Endometrial microvascular endothelial cells (primary cell): Measurements from ENCODE around the gene VASH1. TPM values are rescaled to one million over a fixed set of nuclear protein-coding genes. Genes with fewer than 3 reads are reported as not detected.

Experiments
- in situ Hi-C: cut with HindIII; loops from 2 replicates; pipeline ENCODE4 v1.10.0; 2017; ENCODE audit warnings: low sequenced_read_pairs, low pct_unique_long_range_greater_than_20kb; ENCODE audit errors: inconsistent ontology term
- total RNA-seq: library from RNA; depleted of rRNA; stranded (reverse); fragments of >200 nt; gene quantifications from one replicate; pipeline ENCODE4 v1.2.3, GENCODE V29; 2015; ENCODE audit errors: inconsistent ontology term

VASH1 gene
- total RNA-seq, 1 donor from 2014 or later: 8.9 TPM

DNA sequence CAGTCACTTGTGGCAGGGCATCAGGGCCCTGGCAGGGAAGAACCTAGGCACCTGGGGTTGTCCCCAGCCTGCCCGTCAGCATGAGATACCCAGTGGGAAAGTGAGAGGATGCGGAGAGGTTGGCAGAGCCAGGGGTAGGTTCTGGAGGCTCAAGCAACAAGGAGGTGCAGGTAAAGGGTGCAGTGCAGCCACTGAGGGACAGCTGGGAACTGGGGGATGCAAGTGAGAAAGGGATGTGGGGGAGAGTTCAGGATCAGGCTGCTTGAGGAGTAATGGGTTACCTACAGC, 18.7 kb downstream of the VASH1 start:
- in situ Hi-C loops: no loop called here

DNA sequence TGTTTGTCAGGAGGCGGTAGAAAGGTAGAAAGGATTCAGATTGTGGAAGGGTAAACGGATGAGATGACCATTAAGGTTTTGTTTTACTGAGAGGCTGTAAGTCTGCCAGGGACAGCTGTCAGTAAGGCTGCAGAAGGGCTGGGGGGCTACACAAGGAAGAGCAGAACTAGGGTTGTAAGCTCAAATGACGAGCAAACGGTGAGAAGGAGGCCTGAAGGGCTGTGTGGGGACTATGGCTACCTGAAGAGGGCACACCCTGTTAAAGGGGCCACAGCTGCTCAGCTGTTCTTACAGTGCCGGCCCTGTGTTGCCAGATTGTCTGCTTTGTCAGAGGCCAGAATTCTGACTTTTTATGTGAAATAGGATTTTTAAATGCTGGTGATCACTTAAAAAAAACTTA, 19.1 kb downstream of the VASH1 start:
- in situ Hi-C loops: no loop called here

DNA sequence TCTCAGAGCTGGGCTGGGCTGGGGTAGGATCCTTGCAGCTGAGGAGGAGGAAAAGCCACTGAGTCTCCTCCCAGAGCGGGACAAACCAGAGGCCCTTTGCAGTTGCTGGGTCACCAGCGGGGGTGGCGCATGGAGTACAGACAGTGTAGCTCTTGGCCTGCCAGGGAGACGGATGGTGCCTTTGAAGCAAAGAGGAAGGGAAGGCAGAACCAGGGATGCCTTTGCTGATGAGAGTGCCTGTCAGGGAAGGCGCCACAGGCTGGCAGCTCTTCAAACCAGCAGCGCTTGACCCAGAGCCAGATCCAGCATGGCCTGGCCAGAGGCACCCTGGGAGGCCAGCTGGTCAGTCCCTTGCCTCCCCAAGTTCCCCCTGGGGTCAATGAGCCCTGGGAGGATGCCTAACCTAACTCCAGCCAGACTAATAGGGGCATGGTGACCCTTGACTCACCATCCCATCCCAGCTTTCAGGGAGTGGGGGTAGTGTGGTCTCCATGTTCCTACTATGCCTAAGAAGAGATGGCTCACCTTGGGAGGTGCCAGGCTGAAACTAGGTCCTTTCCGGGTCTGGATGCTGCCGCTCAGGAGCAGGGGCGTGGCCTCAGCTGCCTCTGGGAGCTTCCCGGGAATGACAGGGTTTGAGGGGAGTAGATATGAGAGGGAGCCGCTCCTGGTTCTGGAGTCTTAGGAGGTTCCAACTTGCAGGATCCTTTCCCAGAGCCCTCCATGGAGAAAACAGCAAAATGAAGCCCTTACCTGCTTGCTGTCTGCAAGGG, 19.8 kb downstream of the VASH1 start:
- in situ Hi-C loops: no loop called here

DNA sequence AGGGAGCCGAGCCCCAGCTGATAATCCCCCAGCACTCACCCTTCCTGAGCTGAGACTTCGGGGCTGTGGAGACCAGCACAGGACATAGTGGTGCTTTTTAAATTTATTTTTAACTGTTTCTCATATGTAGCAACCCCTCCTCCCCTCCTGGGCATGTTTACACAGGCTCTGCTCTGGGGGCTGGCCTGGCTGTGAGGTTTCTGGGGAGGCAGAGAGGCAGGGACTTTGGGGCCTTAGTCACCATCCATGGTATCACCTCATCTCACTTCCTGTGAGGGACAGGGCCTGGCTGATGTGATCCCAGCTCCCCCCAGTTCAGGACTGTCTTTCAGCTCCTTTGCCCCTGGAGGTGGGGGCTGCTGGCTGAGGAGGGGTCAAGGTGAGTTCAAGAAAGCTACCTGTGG, 20.4 kb downstream of the VASH1 start:
- in situ Hi-C loops: no loop called here

DNA sequence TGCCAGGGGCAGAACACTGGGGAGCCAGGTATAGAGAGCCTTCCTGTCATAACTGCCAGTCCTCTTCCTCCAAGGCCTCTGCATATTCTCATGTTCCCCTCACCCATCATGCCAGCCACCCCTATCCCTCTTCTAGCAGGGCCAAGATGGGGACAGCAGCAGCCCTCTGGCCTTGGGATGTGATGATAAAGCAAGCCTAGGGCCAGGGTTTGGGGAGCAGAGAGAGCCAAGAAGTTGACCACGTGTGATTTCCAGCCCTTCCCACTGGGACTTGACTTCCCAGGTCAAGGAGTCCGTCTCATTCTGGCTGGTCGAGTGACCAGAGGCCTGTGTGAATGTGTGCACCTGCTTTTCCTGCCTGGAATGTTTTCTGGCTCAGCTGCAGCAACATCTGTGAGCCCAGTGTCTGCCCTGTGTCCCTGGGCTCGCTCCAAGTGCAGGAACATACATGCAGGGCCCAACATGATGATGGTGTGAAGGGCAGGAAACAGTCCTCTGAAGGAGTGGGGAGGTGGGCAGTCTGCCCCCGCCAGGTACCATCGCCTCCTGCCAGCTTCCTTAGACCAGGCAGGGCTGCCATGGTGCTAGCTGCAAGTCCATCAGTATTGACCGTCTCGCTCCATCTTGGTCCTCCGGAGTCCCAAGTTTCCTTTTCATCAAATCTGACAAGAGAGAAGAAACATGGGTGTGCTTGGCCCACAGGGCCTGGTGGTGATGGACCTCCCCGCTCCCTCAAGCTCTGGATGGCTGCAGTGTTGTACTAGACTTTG, 21.0 kb downstream of the VASH1 start:
- in situ Hi-C loops: no loop called here

DNA sequence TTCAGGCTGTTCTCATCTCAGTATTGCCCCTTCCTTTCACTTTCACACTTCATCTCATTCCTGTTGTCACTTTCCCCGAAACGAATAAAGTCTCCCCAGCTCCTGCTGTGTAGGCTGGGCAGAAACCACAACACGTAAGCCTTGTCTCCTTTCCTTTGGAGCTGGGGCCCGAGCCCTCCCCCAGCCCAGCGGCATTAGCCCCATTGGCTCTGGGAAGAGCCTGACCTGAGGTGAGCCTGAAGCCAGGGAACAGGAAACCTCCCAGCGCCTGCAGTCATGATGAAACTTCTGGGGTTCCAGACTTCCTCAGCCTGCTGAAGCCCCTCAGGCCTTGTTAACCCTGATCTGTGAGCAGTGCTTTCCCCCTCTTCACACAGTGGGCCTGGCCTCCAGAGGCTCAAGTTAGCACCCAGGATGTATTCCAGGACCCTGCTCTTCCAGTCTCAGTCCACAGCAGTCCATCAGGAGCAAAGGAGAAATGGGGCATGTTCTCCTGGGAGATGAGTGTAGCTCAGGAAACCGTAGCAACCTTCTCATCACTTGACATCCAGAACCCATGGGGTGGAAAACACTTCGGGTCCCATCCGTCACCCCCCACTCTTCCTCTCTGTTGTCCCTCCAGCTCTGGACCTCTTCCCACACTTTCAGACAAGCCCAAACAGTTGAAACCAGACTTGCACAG, 21.8 kb downstream of the VASH1 start:
- in situ Hi-C loops: no loop called here

DNA sequence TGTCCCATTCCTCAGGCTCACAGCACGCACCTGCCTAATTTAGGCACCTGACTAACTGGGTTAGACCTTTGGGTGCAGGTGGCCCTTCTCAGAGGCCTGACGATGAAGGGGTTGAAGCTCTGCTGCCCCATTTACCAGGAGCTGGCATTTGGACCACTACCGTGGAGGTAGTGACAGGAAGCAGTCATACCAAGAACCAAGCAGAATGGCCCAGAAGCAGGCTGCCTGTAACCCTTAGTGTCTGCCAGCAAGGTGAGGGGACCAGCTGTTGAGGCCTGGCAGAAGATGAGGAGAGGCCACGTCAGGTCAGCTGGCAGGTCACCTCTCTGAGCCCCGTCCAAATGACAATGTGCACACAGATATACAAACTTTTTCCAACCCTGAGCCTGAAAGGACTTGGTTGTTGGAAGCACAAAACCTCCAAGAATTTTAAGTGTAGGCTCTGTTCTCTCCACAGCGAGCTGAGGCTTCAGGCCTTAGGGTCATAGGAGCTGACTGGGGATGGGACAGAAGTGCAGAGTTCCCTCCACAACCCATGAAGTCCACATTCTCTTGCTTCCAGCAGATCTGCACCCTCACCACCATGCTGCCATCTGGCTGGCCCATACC, 23.1 kb downstream of the VASH1 start:
- in situ Hi-C loops: no loop called here

DNA sequence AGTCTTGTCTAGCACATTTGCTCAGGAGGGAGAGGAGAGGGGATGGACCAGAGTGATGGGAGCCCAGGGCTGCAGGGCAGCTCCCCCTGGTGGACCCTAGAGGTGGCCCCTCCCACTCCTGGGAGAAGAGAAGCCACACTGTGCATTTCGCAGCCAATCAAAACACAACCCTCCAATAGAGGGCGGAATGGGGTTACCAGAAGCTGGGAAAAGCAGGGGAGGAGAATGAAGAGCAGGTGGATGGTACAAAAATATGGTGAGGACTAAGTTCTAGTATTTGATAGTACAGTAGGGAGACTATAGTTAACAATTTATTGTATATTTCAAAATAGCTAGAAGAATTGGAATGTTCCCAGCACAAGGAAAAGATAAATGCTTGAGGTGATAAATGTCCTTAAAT, 23.6 kb downstream of the VASH1 start:
- in situ Hi-C loops: no loop called here

DNA sequence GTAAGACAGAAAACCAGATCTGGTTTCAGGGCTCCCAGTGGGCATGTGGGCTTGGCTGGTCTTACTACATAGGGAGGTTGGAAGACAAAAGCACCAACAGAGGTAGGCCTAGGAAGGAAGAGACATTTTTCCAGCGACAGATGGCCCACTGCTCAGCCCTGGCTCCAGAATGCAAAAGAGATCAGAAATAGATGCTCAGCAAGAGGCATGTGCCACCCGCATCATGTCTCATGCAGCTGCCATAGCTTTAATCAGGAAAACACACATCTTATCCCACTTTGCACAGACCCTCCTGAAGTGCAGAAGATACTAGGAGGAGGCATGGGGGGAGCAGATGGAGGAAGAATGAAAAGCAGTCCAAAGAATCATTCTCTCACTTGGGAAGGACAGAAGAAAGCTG, 25.3 kb downstream of the VASH1 start:
- in situ Hi-C loops: no loop called here

DNA sequence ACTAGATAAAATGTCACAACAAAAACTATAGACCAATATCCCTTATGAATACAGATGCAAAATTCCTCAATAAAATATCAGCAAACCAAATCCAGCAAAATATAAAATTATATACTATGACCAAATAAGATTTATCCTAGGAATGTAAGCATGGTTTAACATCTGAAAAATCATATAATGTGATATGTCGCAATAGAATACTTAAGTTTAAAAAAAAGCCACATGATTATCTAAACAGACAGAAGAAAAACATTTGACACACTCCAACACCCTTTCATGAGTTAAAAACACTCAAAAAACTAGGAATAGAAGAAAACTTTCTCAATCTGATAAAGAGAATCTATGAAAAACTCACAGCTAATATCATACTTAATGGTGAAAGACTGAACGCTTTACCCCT, 31.2 kb downstream of the VASH1 start:
- in situ Hi-C loops: no loop called here

DNA sequence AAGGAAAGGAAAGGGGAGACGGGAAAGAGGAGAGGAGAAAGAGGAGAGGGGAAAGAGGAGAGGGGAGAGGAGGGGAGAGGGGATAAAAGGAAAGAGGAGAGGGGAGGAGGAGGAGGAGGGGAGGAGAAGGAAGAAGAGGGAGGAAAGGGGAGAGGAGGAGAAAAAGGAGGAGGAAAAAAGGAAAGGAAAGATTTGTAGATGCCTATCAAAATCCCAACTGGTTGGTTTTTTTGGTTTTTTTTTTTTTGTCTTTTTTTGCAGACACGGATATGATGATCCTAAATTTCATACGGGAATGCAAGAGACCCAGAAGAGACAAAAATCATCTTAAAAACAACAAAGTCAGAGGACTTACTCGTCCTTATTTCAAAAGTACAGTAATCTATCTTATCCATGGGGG, 32.1 kb downstream of the VASH1 start:
- in situ Hi-C loops: no loop called here

DNA sequence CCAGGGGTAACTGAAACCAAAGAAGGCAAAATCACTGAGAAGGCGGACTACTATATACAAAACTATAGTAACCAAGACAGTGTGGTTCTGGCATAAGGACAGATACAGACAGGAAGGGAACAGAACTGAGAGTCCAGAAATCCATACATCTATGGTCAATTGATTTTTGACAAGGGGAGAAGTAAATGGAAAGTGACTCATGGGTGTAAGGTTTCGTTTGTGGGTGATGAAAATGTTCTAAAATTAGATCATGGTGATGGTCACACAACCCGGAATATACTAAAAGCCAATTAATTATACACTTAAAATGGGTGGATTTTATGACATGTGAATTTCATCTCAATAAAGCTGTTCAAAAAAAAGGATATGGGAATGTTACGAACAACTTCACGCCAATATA, 32.7 kb downstream of the VASH1 start:
- in situ Hi-C loops: no loop called here

DNA sequence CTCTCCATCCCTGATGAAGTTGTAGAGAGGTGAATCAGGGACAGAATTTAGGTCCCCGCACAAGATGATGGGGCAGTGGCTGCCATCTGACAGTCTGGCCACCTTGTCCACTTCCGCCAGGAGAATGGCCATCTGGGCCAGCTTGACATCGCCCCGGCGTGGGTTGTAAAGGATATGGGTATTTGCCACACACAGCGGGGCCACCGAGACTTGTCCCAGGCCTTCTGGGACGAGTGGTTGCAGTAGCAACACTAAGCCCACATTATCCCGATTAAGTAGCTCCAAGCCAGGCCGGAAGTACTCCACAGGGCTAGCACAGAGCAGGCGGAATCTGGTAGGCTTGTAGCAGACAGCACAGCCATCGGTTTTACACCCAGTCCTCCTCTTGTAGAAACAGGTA, 45.2 kb downstream of the VASH1 start:
- in situ Hi-C loops: no loop called here

DNA sequence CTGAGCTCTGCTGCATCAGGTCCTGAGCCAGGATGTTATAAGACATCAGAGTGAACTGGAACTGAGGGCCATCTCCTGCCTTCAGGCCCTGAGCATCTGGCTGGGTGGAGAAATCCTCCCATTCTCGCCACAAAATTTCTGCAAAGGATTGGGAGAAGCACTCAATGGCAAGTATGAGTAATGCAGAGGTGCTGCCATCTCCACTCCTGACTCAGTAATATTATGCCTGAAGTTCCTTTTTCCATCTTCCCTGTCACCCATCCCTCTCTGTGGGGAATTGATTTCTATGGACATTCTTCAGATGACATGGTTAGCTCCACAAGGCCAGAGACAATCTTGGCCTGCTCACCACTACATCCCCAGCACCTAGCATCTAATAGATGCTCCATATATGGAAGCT, 46.7 kb downstream of the VASH1 start:
- in situ Hi-C loops: no loop called here

DNA sequence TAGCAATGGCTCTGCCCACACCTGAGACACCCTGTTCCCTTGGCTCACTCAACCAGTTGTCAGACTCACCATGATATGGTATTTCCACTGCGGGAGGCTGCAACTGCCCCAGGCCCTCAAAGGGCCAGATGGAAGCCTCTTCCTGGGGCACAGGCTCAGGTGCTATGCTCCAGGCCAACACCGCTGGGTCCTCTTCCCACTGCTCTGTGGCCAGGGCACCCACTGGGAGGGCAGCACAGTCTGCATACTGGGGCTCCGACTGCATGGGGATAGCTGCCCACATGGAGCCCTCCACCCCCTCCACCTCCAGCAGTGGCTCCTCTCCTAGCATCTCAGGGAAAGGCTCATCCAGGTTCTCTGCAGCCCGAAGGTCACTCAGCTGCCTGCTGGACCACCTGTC, 47.7 kb downstream of the VASH1 start:
- in situ Hi-C loops: no loop called here

DNA sequence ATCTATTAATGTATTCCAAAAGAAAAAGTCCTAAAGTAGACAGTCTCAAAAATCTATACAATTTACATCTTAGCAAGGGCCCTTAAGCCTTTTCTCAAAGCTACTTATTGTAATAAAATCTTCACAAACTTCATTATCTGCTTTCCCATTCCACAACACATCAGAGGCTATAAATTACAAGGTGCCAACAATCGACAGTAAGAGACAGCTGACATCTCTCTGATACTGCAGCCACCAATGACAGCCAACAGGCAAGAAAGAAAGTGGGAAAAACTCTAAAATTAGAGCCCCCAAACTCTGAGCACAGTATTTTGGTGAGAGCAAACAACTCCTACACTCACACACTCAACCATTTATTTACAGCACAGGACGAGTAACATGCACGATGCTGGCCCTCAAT, 49.3 kb downstream of the VASH1 start:
- in situ Hi-C loops: no loop called here

DNA sequence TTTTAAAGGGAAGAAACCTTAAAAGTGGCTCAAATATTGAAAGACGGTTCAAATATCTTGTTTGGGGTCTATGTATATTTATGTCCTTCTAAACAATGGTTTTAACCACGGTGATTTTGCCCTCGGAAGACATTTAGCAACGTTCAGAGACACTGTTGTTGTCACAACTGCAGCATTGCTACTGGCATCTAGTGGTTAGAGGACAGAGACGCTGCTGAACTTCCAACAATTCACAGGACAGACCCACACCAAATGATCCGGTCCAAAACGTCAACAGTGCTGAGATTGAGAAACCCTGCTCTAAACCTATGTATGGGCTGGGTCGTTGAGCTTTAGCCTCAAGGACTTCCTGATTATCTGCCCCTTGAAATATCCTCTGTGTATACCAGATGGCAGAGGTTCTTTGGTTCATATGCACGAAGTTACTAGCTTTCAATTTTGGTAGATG, 49.7 kb downstream of the VASH1 start:
- in situ Hi-C loops: no loop called here

DNA sequence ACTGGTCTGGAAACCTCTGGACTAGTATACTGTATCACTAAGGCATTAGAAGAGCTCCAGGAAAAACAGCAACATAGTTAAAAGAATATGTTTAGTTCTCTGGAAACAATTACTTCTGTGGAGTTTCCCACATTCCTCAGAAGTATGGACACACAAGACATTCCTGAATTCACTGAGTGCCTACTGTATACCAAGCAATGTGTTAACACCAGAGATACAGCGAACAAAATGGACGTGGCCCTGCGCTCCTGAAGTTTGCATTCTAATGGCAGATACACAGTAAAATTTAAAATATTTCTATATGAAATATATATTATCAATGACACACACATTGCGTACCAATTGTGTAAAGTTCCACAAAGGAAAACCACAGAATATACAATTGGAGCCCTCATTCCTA, 50.3 kb downstream of the VASH1 start:
- in situ Hi-C loops: no loop called here

DNA sequence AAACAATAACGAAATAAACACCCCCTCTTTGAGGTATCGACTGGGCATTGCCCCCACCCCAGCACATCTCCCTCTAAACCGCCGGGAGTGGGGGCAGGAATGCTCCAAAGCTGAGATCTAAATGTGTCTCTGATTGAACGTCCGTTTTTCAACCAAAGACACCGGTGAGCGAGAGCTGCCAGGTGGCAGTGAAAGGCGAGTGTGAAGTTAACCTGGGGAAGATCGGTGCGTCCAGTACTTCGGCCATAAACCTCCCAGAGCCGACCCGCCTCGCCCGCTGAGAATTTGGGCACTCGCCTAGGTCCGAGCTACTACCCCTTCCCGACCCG, 50.8 kb downstream of the VASH1 start:
- in situ Hi-C loops: no loop called here
